ENCODE measurements around the gene PNMA8C. TPM values are rescaled to one million over a fixed set of nuclear protein-coding genes. Genes with fewer than 3 reads are reported as not detected.

The PNMA8C gene
- total and polyA plus RNA-seq, 2 experiments from 2014 or later: 0.44 to 2.3 TPM

GRCh38 chr19:46451352-46451751, 22.6 kb upstream of the PNMA8C start:
- Histone ChIP-seq H3K4me3 (no peak overlapping the region), H3K9me2 (ENCODE audit: insufficient read depth) (no peaks in the 10 kb centered on the region), H3K27ac (ENCODE audit: low read depth) (no peak overlapping the region), H3K27me3 (ENCODE audit: insufficient read depth) (no peaks in the 10 kb centered on the region), H3K4me2 (no peak overlapping the region), H3K79me2 (replicated peaks; ENCODE audit: insufficient read depth) (no peaks in the 10 kb centered on the region), H3F3A (replicated peaks; ENCODE audit: low read depth) (no peaks in the 10 kb centered on the region), H4K20me1 (replicated peaks; ENCODE audit: insufficient read depth) (no peaks in the 10 kb centered on the region; the same call in 1 of the 2 replicates), H3K4me1 (ENCODE audit: insufficient read depth) (no peaks in the 10 kb centered on the region), H3K36me3 (ENCODE audit: insufficient read depth) (no peaks in the 10 kb centered on the region), H2AFZ (no peak overlapping the region)
- TF ChIP-seq JUNB (IDR thresholded peaks at IDR 0.05; ENCODE audit: unreplicated experiment): no peak
- no peak for TF ChIP-seq ETS1 (IDR thresholded peaks at IDR 0.05)
- TF ChIP-seq EZH2 (IDR thresholded peaks at IDR 0.05; ENCODE audit: low read depth, unreplicated experiment): no peak
- TF ChIP-seq ZNF114 (CRISPR knock-in tag; IDR thresholded peaks at IDR 0.05): no peak
- TF ChIP-seq CTCF (conservative IDR thresholded peaks at IDR 0.05; ENCODE audit: low read depth in 2 of 2): no peak
- TF ChIP-seq EZH2phosphoT487 (IDR thresholded peaks at IDR 0.05; ENCODE audit: unreplicated experiment): no peak
- TF ChIP-seq NANOG (IDR thresholded peaks at IDR 0.05; ENCODE audit: borderline replicate concordance): no peak
- no peak for TF ChIP-seq ZNF331 (CRISPR knock-in tag; IDR thresholded peaks at IDR 0.05; ENCODE audit: low read depth)
- TF ChIP-seq STAT1 (IDR thresholded peaks at IDR 0.05; ENCODE audit: unreplicated experiment): no peak
- TF ChIP-seq POLR2AphosphoS5 (IDR thresholded peaks at IDR 0.05; ENCODE audit: low read depth): no peak
- no peak for TF ChIP-seq CREB1 (CRISPR knock-in tag; IDR thresholded peaks at IDR 0.05; ENCODE audit: low read depth)
- TF ChIP-seq REST (IDR thresholded peaks at IDR 0.05; ENCODE audit: unreplicated experiment): no peak
- ATAC-seq (no peak), DNase-seq (ENCODE audit: low spot score) (no peak)
- Mint-ChIP-seq H3K36me3 (ENCODE audit: low read depth) (no peaks in the 10 kb centered on the region), H3K27me3 (ENCODE audit: insufficient read depth, low read depth, poor library complexity) (no peaks in the 10 kb centered on the region), H3K27ac (no peak overlapping the region), H3K4me1 (no peaks in the 10 kb centered on the region), H3K4me3 (no peak overlapping the region), H3K9me3 (peaks cover 7% of the 10 kb centered on the region; the same call in 2 of the 3 replicates)
